VCaP (cell line): ENCODE results near the gene MAP6.

ENCODE experiments used
- H3K27ac ChIP-seq: fragments of 450-650 bp; 2 replicates; pipeline ENCODE4 v1.5.1; 2017
- TF ChIP-seq, protein P1 (sequence below): fragments of 450-650 bp; conservative IDR thresholded peaks from 2 replicates; pipeline ENCODE4 v1.5.1; 2017; ENCODE audit warnings: mild to moderate bottlenecking, moderate library complexity

MAP6 gene

DNA sequence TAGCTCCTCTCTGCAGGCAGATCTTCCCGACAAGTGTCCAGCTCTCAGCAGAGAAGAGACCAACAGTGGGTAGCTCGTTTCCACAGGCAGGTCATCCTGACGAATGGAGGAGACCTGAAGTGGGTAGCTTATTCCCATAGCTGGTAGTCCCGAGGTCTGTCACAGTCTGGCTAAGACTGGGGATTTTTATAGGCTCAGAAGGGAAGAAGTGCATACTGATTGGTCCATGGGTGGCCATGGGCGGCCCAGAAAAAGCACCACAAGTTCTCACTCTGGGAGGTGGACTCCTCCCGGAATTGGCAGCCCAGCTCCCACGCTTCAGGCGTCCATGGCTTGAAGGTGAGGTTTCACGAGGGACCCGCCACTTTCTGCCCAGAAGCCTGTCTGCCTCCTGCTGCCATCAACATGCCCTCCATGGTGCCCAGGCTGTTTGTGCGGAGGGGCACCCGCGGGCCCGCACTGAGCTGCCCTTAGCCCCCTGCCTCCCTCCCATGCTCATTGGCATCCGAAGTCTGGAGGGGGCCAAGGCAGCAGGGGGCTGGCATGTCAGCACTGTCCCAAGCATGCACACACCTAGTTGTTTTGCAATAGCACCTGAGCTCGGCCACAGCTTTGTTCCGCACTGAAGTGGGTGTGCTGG, 9.9 kb upstream of the MAP6 start:
- TF ChIP-seq, protein P1, sequence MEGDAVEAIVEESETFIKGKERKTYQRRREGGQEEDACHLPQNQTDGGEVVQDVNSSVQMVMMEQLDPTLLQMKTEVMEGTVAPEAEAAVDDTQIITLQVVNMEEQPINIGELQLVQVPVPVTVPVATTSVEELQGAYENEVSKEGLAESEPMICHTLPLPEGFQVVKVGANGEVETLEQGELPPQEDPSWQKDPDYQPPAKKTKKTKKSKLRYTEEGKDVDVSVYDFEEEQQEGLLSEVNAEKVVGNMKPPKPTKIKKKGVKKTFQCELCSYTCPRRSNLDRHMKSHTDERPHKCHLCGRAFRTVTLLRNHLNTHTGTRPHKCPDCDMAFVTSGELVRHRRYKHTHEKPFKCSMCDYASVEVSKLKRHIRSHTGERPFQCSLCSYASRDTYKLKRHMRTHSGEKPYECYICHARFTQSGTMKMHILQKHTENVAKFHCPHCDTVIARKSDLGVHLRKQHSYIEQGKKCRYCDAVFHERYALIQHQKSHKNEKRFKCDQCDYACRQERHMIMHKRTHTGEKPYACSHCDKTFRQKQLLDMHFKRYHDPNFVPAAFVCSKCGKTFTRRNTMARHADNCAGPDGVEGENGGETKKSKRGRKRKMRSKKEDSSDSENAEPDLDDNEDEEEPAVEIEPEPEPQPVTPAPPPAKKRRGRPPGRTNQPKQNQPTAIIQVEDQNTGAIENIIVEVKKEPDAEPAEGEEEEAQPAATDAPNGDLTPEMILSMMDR: no peak
- H3K27ac ChIP-seq: no peak overlapping the region

- no peak overlapping the region for H3K27ac ChIP-seq
- TF ChIP-seq, protein P1: no peak
Measured at GRCh38 chr11:75677909-75678308, 9.1 kb upstream of the MAP6 start.

- no peak overlapping the region for H3K27ac ChIP-seq
- TF ChIP-seq, protein P1: no peak
Measured at GRCh38 chr11:75677275-75677674, 8.4 kb upstream of the MAP6 start.

DNA sequence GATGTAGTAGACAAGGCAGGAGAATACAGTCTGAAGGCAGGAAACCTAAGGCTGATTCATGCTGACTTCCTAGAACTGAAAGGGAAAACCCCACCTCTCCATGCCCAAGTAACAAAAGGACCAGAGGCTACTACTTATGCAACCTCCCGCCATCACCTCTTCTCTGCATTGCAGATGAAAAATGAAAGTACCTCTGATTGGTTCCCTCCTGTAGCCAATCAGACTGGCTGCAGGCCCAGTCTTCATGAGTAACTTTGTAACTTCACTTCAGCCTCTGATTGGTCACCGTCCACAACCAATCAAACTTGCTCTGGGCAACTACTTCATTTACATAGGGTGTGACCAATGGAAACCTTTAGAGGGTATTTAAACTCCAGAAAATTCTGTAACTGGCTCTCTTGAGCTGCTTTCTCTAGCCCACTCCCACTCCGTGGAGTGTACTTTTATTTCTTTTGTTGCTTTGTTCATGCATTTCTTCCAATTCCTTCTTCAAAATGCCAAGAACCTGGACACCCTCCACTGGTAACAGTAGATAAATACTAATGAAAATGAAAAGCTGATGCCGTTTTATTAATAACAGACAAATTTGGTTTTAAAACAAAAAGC, 5.2 kb upstream of the MAP6 start:
- H3K27ac ChIP-seq: no peak overlapping the region
- TF ChIP-seq, protein P1: no peak

GRCh38 chr11:75667831-75668450, 897 bp downstream of the MAP6 start:
- TF ChIP-seq, protein P1: no peak
- H3K27ac ChIP-seq: peak overlapping the region; percentile 64

DNA sequence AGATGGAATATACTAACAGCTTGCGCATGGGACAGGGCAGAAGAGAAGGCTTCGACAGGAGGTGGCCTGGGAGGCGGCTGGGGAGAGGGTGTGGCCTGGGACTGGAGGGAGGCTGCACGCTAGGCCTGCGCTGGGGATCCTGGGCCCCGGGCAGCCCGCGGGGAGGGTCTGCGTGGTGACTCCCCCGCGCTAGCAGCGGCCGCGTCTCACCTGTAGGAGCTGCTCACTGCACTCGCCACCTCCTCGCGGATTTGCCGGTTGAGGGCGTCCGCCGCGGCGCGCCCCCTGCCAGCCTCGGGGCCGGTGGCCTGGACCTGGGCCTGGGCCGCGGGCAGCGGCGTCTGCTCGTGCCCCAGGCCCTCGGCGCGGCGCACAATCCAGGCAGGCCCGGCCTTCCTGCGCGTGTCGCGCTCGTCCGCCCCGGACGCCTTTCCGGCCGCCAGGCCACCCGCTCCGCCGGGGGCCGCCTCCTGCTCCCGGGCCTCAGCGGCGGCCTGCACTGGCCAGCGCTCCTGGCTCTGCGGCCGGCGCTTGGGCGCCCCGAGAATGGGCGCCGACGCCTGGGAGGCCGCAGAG, 1.5 kb downstream of the MAP6 start:
- H3K27ac ChIP-seq: peak overlapping the region; percentile 64
- TF ChIP-seq, protein P1: peak; percentile 31; the same call in 1 of the 2 replicates

- TF ChIP-seq, protein P1: no peak
- no peak overlapping the region for H3K27ac ChIP-seq
Measured at GRCh38 chr11:75665990-75666389, 2.8 kb downstream of the MAP6 start.
